ACC112 (cell line): Measurements from ENCODE around the gene RPAP2.
"Not testable (repeated sequence)": the region's sequence is repeated elsewhere in the genome, so short reads cannot be mapped to it uniquely, and the experiment has no call there.

Source experiments
- H2AFZ ChIP-seq: fragments of 200-600 bp; sonication (generic); one replicate; pipeline ENCODE4 v1.6.0; 2017; ENCODE audit warnings: antibody characterized with exemption, low read length; ENCODE audit not compliant: unreplicated experiment
- H3K27ac ChIP-seq: fragments of 200-600 bp; sonication (generic); 2 replicates; pipeline ENCODE4 v1.5.1; 2014; ENCODE audit warnings: low read depth, mild to moderate bottlenecking, antibody characterized with exemption, low read length, moderate library complexity
- H3K27me3 ChIP-seq: fragments of 200-600 bp; sonication (generic); 2 replicates; pipeline ENCODE4 v1.6.1; 2014; ENCODE audit warnings: mild to moderate bottlenecking, antibody characterized with exemption, low read length, moderate library complexity, mixed read lengths; ENCODE audit not compliant: insufficient read depth
- H3K36me3 ChIP-seq: fragments of 200-600 bp; sonication (generic); 2 replicates; pipeline ENCODE4 v1.6.1; 2016; ENCODE audit warnings: mild to moderate bottlenecking, antibody characterized with exemption, low read length, moderate library complexity, mixed read lengths; ENCODE audit not compliant: insufficient read depth
- H3K4me1 ChIP-seq: fragments of 200-600 bp; sonication (generic); one replicate; pipeline ENCODE4 v1.6.1; 2016; ENCODE audit warnings: low read length, mixed read lengths; ENCODE audit not compliant: insufficient read depth, unreplicated experiment, control insufficient read depth
- H3K4me3 ChIP-seq: fragments of 200-600 bp; sonication (generic); 2 replicates; pipeline ENCODE4 v1.5.1; 2014; ENCODE audit warnings: mild to moderate bottlenecking, low read depth, low read length
- H3K79me2 ChIP-seq: fragments of 200-600 bp; sonication (generic); one replicate; pipeline ENCODE4 v1.6.0; 2016; ENCODE audit warnings: low read length; ENCODE audit not compliant: control insufficient read depth, unreplicated experiment, insufficient read depth

The RPAP2 gene

DNA sequence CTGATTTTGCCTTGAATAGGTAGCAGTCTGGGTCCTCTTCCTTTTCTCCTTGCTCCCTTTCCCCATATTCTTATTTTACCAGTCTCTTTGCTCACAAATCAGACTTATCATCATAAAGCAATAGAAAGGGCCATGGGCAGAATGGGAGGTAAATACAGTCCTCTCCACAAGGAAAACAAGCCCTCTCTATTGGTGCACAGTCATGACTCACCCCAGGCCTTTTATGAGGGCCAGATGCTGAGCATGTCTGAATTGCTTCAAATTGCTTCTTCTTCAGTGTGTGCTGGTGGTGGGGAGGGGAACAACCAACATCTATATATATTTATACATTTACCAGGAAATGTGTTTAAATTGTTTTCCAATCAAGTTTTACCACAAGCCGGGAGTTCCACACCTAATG lies 112.7 kb downstream of the RPAP2 start:
- Histone ChIP-seq H3K79me2 (no peaks in the 10 kb centered on the region), H2AFZ (no peak overlapping the region), H3K27ac (no peak overlapping the region), H3K4me3 (no peak overlapping the region), H3K27me3 (no peaks in the 10 kb centered on the region), H3K4me1 (no peaks in the 10 kb centered on the region), H3K36me3 (no peaks in the 10 kb centered on the region)

DNA sequence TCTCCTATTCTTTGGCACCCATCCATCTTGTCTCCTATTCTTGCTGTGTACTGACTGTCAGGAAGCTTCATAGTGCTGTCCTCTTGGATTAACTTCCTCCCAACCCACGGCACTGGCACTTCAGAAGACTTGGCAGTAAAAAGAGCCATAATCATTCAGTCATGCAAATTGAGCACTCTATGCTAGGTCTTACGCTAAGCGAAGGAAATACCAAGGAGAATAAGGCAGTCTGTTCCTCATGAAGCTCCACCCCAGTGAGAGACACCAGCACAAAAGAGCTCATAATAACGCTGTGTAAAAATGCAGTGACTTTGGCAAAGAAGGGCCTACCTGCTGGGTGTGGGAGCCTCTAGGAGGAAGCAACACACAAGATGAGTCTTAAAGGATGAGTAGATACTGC lies 120.8 kb downstream of the RPAP2 start:
- Histone ChIP-seq H3K36me3 (no peaks in the 10 kb centered on the region), H3K27ac (no peak overlapping the region), H3K4me1 (no peaks in the 10 kb centered on the region), H3K79me2 (no peaks in the 10 kb centered on the region), H3K4me3 (no peak overlapping the region), H2AFZ (no peak overlapping the region), H3K27me3 (no peaks in the 10 kb centered on the region)

DNA sequence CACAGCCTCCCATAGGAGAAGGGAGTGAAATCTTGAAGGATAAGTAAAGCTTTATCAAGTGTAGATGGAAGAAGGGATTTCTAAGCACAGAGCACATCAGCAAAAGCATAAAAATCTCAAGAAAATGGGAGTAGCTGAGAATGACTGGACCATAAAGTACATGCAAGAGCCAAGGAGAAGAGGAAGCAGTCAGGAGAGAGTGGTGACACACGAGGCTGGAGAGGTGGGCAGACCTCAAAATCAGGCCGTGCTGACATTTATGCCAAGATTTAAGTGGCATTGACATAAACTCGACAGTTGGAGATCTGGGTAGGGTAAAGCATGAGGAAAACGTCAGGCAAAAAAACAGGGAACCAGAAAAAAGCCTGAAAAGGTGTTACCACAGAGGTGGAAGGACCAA lies 125.5 kb downstream of the RPAP2 start:
- H2AFZ ChIP-seq: no peak overlapping the region
- H3K4me3 ChIP-seq: no peak overlapping the region
- H3K27me3 ChIP-seq: no peaks in the 10 kb centered on the region
- H3K27ac ChIP-seq: no peak overlapping the region
- no peaks in the 10 kb centered on the region for H3K36me3 ChIP-seq
- no peaks in the 10 kb centered on the region for H3K79me2 ChIP-seq
- no peaks in the 10 kb centered on the region for H3K4me1 ChIP-seq

DNA sequence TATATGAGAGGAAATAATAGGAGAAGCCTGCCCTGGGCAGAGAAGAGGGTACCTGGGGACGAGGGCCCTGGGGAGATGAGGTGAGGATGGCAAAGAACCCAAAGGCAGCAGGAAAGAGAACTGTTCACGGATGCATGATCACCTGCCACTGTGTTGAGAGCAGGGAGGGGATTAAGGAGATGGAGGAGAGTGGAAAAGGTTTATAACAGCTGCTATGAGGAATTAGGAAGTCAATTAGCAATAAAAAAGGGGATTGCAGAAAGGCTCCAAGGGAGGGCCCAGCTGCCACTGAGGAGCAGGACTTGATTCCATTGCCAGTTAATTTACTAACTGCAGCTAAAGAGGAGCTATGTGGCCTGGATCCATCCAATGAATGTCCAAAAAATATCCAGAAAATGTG lies 126.8 kb downstream of the RPAP2 start:
- H2AFZ ChIP-seq: no peak overlapping the region
- no peaks in the 10 kb centered on the region for H3K36me3 ChIP-seq
- H3K27me3 ChIP-seq: no peaks in the 10 kb centered on the region
- no peak overlapping the region for H3K4me3 ChIP-seq
- no peaks in the 10 kb centered on the region for H3K4me1 ChIP-seq
- no peaks in the 10 kb centered on the region for H3K79me2 ChIP-seq
- no peak overlapping the region for H3K27ac ChIP-seq

DNA sequence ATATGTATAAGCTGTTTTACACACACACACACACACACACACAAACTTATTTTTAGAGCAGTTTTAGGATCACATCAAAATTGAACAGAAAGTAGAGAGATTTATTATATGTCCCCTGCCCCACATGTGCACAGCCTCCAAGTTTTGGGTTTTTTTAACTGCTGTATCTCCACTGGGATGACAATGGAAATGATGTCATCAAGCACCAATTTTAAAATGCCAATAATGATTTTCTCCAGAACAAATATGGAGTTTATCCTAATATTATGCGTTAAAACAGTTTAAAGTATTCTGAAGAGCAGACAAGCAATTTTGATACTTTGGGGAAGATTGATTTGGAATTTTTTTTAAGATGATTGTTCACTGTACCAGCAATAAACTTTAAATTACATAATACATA lies 131.2 kb downstream of the RPAP2 start:
- H3K4me1 ChIP-seq: no peaks in the 10 kb centered on the region
- H3K4me3 ChIP-seq: no peak overlapping the region
- no peak overlapping the region for H3K27ac ChIP-seq
- H3K79me2 ChIP-seq: no peaks in the 10 kb centered on the region
- no peaks in the 10 kb centered on the region for H3K27me3 ChIP-seq
- no peaks in the 10 kb centered on the region for H3K36me3 ChIP-seq
- no peak overlapping the region for H2AFZ ChIP-seq

- not testable (repeated sequence) for H3K27ac ChIP-seq, H3K27me3 ChIP-seq
Measured at GRCh38 chr1:92434572-92434971, 135.7 kb downstream of the RPAP2 start.

DNA sequence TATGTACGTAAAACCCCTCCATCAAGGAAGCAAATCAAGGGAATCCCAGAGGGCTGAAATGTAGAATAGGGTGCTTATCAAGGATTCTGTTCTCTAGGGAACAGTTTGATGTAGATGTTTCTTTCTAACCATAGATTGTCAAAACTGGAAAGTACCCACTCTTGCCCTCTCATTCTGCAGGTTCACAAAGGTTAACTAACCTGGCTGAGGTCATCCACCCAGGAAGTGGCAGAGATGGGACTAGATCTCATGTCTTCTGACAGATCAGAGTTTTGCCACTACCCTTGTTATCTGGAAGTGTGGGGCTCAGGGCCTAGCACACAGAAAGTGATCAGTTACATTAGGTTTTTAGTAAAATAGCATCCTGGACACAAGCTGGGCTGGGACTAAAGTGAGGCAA lies 140.4 kb downstream of the RPAP2 start:
- no peaks in the 10 kb centered on the region for H3K79me2 ChIP-seq
- H3K27me3 ChIP-seq: no peaks in the 10 kb centered on the region
- H3K4me3 ChIP-seq: no peak overlapping the region
- no peak overlapping the region for H3K27ac ChIP-seq
- H3K36me3 ChIP-seq: no peaks in the 10 kb centered on the region
- peaks cover 4% of the 10 kb centered on the region for H3K4me1 ChIP-seq
- no peak overlapping the region for H2AFZ ChIP-seq

More at GRCh38 chr1:92434572-92434971, 135.7 kb downstream of the RPAP2 start:
- H3K79me2 ChIP-seq, H3K4me3 ChIP-seq, H3K36me3 ChIP-seq, H3K4me1 ChIP-seq, H2AFZ ChIP-seq: not testable (repeated sequence)

- no peak overlapping the region for H2AFZ ChIP-seq
- peaks cover 12% of the 10 kb centered on the region for H3K4me1 ChIP-seq
- no peak overlapping the region for H3K4me3 ChIP-seq
- H3K27me3 ChIP-seq: no peaks in the 10 kb centered on the region
- H3K79me2 ChIP-seq: no peaks in the 10 kb centered on the region
- H3K27ac ChIP-seq: no peak overlapping the region
- H3K36me3 ChIP-seq: no peaks in the 10 kb centered on the region
Measured at GRCh38 chr1:92441316-92441696, 142.4 kb downstream of the RPAP2 start.

DNA sequence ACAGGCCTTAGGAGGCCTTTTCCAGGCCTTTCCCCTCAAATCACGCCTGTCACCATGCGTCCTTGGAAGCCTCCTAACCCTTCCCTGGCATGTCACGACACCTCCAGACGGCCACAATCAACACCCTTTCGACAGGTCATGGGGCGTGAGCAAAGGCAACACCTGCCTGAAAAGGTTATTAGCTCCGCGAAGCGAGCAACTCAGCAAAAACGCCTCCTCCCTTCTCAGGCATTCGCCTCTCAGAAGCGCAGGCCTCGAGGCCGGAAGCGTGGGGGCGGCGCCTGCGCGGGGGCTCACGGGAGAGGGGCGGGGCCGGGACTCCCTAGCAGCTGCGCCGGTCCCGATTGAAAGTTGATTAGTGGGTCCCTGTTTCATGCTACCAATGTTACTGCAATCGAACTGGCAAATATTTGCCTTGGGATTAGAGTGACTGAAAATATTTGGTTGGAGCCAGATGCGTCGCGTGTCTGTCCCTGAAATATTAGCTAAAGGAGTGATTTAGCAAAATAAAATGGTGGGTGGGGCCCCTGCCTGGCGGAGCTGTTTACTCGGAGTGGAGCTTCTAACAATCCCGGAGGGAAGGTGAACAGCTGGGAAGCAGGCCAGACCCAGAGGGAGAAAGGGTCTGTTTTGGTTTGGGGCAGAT lies 143.0 kb downstream of the RPAP2 start:
- Histone ChIP-seq H3K36me3 (no peaks in the 10 kb centered on the region), H2AFZ (no peak overlapping the region), H3K4me1 (peaks cover 17% of the 10 kb centered on the region), H3K27me3 (no peaks in the 10 kb centered on the region), H3K4me3 (no peak overlapping the region), H3K27ac (no peak overlapping the region), H3K79me2 (no peaks in the 10 kb centered on the region)

GRCh38 chr1:92442351-92442750 lies 143.5 kb downstream of the RPAP2 start:
- no peaks in the 10 kb centered on the region for H3K36me3 ChIP-seq
- H3K27me3 ChIP-seq: no peaks in the 10 kb centered on the region
- H2AFZ ChIP-seq: no peak overlapping the region
- H3K4me3 ChIP-seq: no peak overlapping the region
- H3K27ac ChIP-seq: no peak overlapping the region
- H3K79me2 ChIP-seq: no peaks in the 10 kb centered on the region
- H3K4me1 ChIP-seq: peaks cover 21% of the 10 kb centered on the region

GRCh38 chr1:92443893-92444292 lies 145.0 kb downstream of the RPAP2 start:
- H3K36me3 ChIP-seq: no peaks in the 10 kb centered on the region
- no peak overlapping the region for H2AFZ ChIP-seq
- no peak overlapping the region for H3K4me3 ChIP-seq
- H3K27ac ChIP-seq: no peak overlapping the region
- H3K4me1 ChIP-seq: peaks cover 21% of the 10 kb centered on the region
- no peaks in the 10 kb centered on the region for H3K27me3 ChIP-seq
- no peaks in the 10 kb centered on the region for H3K79me2 ChIP-seq
